ENCODE measurements around the gene GRAMD1B. TPM values are rescaled to one million over a fixed set of nuclear protein-coding genes. Genes with fewer than 3 reads are reported as not detected.
"Not testable (repeated sequence)": the region's sequence is repeated elsewhere in the genome, so short reads cannot be mapped to it uniquely, and the experiment has no call there.

Gene GRAMD1B
- total and polyA plus RNA-seq, 4 donors = 0.79 to 5.4 (median 4.6) TPM

DNA sequence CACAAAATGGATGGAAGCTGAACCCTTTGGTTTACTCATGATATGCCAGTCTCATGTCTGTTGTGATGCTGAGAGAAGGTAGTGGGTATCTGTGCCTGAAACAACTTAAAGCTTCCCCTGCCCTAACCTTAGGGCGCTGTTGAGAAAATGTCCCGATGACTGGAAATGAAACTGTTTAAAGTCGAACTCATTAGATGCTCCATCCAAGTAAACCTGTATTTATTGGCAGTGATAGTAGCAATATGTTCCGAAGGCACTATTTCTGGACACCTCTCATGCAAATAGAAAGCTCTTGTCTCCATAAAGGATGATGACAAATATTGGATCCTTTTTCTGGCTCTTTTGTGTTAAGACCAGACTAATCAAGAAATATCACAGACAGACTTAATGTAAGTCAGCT is 86.2 kb downstream of the GRAMD1B start:
- no peaks in the 10 kb centered on the region for H3K9me3 ChIP-seq (ENCODE audit: control insufficient read depth, low read length)
- no peaks in the 10 kb centered on the region for H3K27me3 ChIP-seq (ENCODE audit: control insufficient read depth in 1 of 2, insufficient read depth in 2 of 2, low read length in 1 of 2)
- intact Hi-C loops (cut with DNase I) = no loop called here

GRCh38 chr11:123517559-123518364 is 87.7 kb downstream of the GRAMD1B start:
- no peaks in the 10 kb centered on the region for H3K9me3 ChIP-seq (ENCODE audit: control insufficient read depth, low read length)
- intact Hi-C loops (cut with DNase I) = no loop called here
- no peaks in the 10 kb centered on the region for H3K36me3 ChIP-seq (ENCODE audit: control insufficient read depth in 1 of 2, insufficient read depth in 2 of 2, low read length in 1 of 2)
- H3K27me3 ChIP-seq (ENCODE audit: control insufficient read depth in 1 of 2, insufficient read depth in 2 of 2, low read length in 1 of 2) = no peaks in the 10 kb centered on the region
- no peak for DNase-seq
- no peak overlapping the region for H3K4me3 ChIP-seq (ENCODE audit: low read length in 2 of 2)
- no peaks in the 10 kb centered on the region for H3K4me1 ChIP-seq (ENCODE audit: control insufficient read depth in 1 of 2, insufficient read depth in 2 of 2, low read length in 2 of 2)
- ATAC-seq (ENCODE audit: low FRiP score) = no peak
- 70 to 75% methylated on average over 17 of the region's 17 CpGs for WGBS, 2 donors
- H3K27ac ChIP-seq (ENCODE audit: low read depth in 1 of 2, low read length in 2 of 2) = no peak overlapping the region

More for the DNA sequence above, 86.2 kb downstream of the GRAMD1B start:
- 91 to 92% methylated on average over 4 of the region's 4 CpGs for WGBS, 2 donors
- no peak for DNase-seq
- no peak overlapping the region for H3K27ac ChIP-seq (ENCODE audit: low read depth in 1 of 2, low read length in 2 of 2)
- H3K36me3 ChIP-seq (ENCODE audit: control insufficient read depth in 1 of 2, insufficient read depth in 2 of 2, low read length in 1 of 2) = no peaks in the 10 kb centered on the region
- no peak overlapping the region for H3K4me3 ChIP-seq (ENCODE audit: low read length in 2 of 2)
- H3K4me1 ChIP-seq (ENCODE audit: control insufficient read depth in 1 of 2, insufficient read depth in 2 of 2, low read length in 2 of 2) = no peaks in the 10 kb centered on the region
- ATAC-seq (ENCODE audit: low FRiP score) = no peak

DNA sequence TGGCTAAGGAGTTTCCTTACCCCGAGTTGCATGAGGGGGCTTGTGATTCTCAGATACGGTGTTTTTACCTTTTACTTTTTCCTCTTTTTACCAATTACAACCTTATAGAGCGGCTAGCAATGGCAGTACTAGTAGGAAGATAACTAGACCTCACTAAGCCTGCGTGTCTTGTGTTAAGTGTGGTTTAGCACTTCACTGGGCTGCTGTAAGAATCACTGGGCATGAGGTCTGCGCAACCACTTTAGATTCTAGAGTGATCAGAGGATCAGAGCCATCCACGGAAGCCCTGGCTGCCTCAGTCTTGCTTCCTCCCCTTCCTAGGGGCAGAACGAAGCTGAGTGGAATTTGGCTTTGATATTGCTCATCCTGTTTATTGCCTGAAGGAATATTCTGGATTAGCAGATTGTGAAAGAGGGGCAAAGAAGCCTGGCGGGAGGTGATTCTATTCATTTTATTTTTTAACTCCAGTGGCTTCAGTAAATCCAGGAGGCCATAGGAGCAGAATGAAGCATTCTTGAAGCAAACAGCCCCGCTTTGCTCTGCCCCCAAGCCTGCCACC is 88.5 kb downstream of the GRAMD1B start:
- Histone ChIP-seq H3K4me1 (ENCODE audit: control insufficient read depth in 1 of 2, insufficient read depth in 2 of 2, low read length in 2 of 2) (no peaks in the 10 kb centered on the region), H3K9me3 (ENCODE audit: control insufficient read depth, low read length) (no peaks in the 10 kb centered on the region), H3K36me3 (ENCODE audit: control insufficient read depth in 1 of 2, insufficient read depth in 2 of 2, low read length in 1 of 2) (no peaks in the 10 kb centered on the region), H3K4me3 (ENCODE audit: low read length in 2 of 2) (no peak overlapping the region), H3K27ac (ENCODE audit: low read depth in 1 of 2, low read length in 2 of 2) (no peak overlapping the region), H3K27me3 (ENCODE audit: control insufficient read depth in 1 of 2, insufficient read depth in 2 of 2, low read length in 1 of 2) (no peaks in the 10 kb centered on the region)
- intact Hi-C loops (cut with DNase I) = no loop called here
- WGBS, 2 donors = 72 to 82% methylated on average over 9 of the region's 9 CpGs
- DNase-seq (no peak), ATAC-seq (ENCODE audit: low FRiP score) (no peak)

DNA sequence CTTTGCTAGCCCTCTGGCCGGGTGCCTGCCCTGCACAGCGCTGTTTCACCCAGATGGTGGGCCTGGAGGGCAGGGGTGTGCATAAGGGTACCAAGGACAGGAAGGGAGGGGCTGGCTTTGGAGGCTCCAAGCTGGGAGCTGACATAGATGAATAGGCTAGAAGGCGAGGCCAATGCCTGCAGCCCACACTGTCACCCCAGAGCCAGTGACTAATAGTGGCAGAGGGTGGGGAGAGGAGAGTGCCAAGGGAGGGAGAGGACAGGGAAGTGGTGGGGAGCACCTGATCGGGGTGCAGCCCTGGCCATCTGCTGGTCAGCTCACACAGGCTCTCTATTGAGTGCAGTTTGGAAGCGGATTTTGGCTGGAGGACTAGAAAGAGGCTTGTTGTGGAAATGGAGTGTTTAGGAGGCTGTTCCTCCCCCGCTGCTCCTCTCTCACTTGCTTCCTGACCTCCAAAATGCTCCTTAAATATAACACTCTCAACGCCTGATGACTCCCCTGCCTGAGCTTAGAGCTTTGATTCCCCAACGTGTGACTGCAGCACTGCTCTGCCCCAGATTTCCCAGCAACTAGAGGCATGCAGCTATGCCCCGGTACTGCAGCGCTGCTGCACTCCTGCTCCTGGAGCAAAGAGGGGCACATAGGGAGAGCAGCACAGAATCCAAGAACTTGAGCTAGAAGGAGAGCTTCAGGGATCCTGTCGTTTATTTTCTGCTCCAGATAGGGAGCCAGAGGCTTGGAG is 89.2 kb downstream of the GRAMD1B start:
- H3K4me1 ChIP-seq (ENCODE audit: control insufficient read depth in 1 of 2, insufficient read depth in 2 of 2, low read length in 2 of 2) = no peaks in the 10 kb centered on the region
- intact Hi-C loops (cut with DNase I) = no loop called here
- ATAC-seq (ENCODE audit: low FRiP score) = no peak
- no peaks in the 10 kb centered on the region for H3K9me3 ChIP-seq (ENCODE audit: control insufficient read depth, low read length)
- H3K27ac ChIP-seq (ENCODE audit: low read depth in 1 of 2, low read length in 2 of 2) = no peak overlapping the region
- WGBS, 2 donors = 33 to 43% methylated on average over 11 of the region's 11 CpGs
- no peaks in the 10 kb centered on the region for H3K27me3 ChIP-seq (ENCODE audit: control insufficient read depth in 1 of 2, insufficient read depth in 2 of 2, low read length in 1 of 2)
- no peaks in the 10 kb centered on the region for H3K36me3 ChIP-seq (ENCODE audit: control insufficient read depth in 1 of 2, insufficient read depth in 2 of 2, low read length in 1 of 2)
- H3K4me3 ChIP-seq (ENCODE audit: low read length in 2 of 2) = no peak overlapping the region
- DNase-seq = no peak

GRCh38 chr11:123519797-123520193 is 89.7 kb downstream of the GRAMD1B start:
- no peak overlapping the region for H3K27ac ChIP-seq (ENCODE audit: low read depth in 1 of 2, low read length in 2 of 2)
- ATAC-seq (ENCODE audit: low FRiP score) = no peak
- no peaks in the 10 kb centered on the region for H3K4me1 ChIP-seq (ENCODE audit: control insufficient read depth in 1 of 2, insufficient read depth in 2 of 2, low read length in 2 of 2)
- intact Hi-C loops (cut with DNase I) = no loop called here
- no peak overlapping the region for H3K4me3 ChIP-seq (ENCODE audit: low read length in 2 of 2)
- no peaks in the 10 kb centered on the region for H3K9me3 ChIP-seq (ENCODE audit: control insufficient read depth, low read length)
- 47 to 62% methylated on average over 7 of the region's 7 CpGs for WGBS, 2 donors
- H3K27me3 ChIP-seq (ENCODE audit: control insufficient read depth in 1 of 2, insufficient read depth in 2 of 2, low read length in 1 of 2) = no peaks in the 10 kb centered on the region
- DNase-seq = no peak
- no peaks in the 10 kb centered on the region for H3K36me3 ChIP-seq (ENCODE audit: control insufficient read depth in 1 of 2, insufficient read depth in 2 of 2, low read length in 1 of 2)

- H3K4me1 ChIP-seq (ENCODE audit: control insufficient read depth in 1 of 2, insufficient read depth in 2 of 2, low read length in 2 of 2); H3K9me3 ChIP-seq (ENCODE audit: control insufficient read depth, low read length); ATAC-seq (ENCODE audit: low FRiP score); H3K27me3 ChIP-seq (ENCODE audit: control insufficient read depth in 1 of 2, insufficient read depth in 2 of 2, low read length in 1 of 2); H3K27ac ChIP-seq (ENCODE audit: low read depth in 1 of 2, low read length in 2 of 2); intact Hi-C loops (cut with DNase I); H3K4me3 ChIP-seq (ENCODE audit: low read length in 2 of 2); DNase-seq; H3K36me3 ChIP-seq (ENCODE audit: control insufficient read depth in 1 of 2, insufficient read depth in 2 of 2, low read length in 1 of 2): not testable (repeated sequence)
- WGBS, 2 donors = 97% methylated on average over 6 of the region's 6 CpGs
Observed at GRCh38 chr11:123520476-123520875, 90.4 kb downstream of the GRAMD1B start.

DNA sequence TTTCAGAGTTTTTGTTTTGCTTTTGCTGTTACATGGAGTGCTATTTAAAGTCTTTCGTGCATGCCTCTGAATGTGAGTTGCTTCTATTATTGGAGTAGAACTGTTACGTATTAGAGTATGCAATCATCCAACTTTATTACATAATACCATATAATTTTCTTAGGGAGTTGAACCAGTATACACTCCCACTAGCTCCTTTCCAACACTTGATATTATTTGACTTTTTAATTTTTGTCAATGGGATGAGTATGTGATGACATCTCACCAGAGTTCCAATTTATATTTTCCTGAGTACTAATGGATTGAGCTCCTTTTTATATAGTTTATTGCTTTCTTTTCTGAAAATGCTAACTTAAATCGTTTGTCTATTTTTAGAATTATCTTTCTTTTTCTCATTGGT is 90.9 kb downstream of the GRAMD1B start:
- 76 to 81% methylated on average over 3 of the region's 3 CpGs for WGBS, 2 donors
- ATAC-seq (ENCODE audit: low FRiP score) = no peak

GRCh38 chr11:123521930-123522329 is 91.9 kb downstream of the GRAMD1B start:
- Histone ChIP-seq H3K27ac (ENCODE audit: low read depth in 1 of 2, low read length in 2 of 2) (no peak overlapping the region), H3K4me1 (ENCODE audit: control insufficient read depth in 1 of 2, insufficient read depth in 2 of 2, low read length in 2 of 2) (no peaks in the 10 kb centered on the region), H3K4me3 (ENCODE audit: low read length in 2 of 2) (no peak overlapping the region), H3K27me3 (ENCODE audit: control insufficient read depth in 1 of 2, insufficient read depth in 2 of 2, low read length in 1 of 2) (no peaks in the 10 kb centered on the region), H3K9me3 (ENCODE audit: control insufficient read depth, low read length) (no peaks in the 10 kb centered on the region), H3K36me3 (ENCODE audit: control insufficient read depth in 1 of 2, insufficient read depth in 2 of 2, low read length in 1 of 2) (no peaks in the 10 kb centered on the region)
- intact Hi-C loops (cut with DNase I) = no loop called here
- WGBS, 2 donors = 87 to 90% methylated on average over 3 of the region's 3 CpGs
- ATAC-seq (ENCODE audit: low FRiP score) (no peak), DNase-seq (no peak)

More for the DNA sequence above, 90.9 kb downstream of the GRAMD1B start:
- Histone ChIP-seq H3K4me1 (ENCODE audit: control insufficient read depth in 1 of 2, insufficient read depth in 2 of 2, low read length in 2 of 2) (no peaks in the 10 kb centered on the region), H3K9me3 (ENCODE audit: control insufficient read depth, low read length) (no peaks in the 10 kb centered on the region), H3K27ac (ENCODE audit: low read depth in 1 of 2, low read length in 2 of 2) (no peak overlapping the region), H3K4me3 (ENCODE audit: low read length in 2 of 2) (no peak overlapping the region), H3K36me3 (ENCODE audit: control insufficient read depth in 1 of 2, insufficient read depth in 2 of 2, low read length in 1 of 2) (no peaks in the 10 kb centered on the region), H3K27me3 (ENCODE audit: control insufficient read depth in 1 of 2, insufficient read depth in 2 of 2, low read length in 1 of 2) (no peaks in the 10 kb centered on the region)
- intact Hi-C loops (cut with DNase I) = no loop called here
- DNase-seq = no peak

All from aorta (tissue), 5 donors.